ENCODE results near the gene GSDMA. TPM values are rescaled to one million over a fixed set of nuclear protein-coding genes. Genes with fewer than 3 reads are reported as not detected.

GSDMA gene, protein sequence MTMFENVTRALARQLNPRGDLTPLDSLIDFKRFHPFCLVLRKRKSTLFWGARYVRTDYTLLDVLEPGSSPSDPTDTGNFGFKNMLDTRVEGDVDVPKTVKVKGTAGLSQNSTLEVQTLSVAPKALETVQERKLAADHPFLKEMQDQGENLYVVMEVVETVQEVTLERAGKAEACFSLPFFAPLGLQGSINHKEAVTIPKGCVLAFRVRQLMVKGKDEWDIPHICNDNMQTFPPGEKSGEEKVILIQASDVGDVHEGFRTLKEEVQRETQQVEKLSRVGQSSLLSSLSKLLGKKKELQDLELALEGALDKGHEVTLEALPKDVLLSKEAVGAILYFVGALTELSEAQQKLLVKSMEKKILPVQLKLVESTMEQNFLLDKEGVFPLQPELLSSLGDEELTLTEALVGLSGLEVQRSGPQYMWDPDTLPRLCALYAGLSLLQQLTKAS
- total RNA-seq = not detected in 2 replicates

DNA sequence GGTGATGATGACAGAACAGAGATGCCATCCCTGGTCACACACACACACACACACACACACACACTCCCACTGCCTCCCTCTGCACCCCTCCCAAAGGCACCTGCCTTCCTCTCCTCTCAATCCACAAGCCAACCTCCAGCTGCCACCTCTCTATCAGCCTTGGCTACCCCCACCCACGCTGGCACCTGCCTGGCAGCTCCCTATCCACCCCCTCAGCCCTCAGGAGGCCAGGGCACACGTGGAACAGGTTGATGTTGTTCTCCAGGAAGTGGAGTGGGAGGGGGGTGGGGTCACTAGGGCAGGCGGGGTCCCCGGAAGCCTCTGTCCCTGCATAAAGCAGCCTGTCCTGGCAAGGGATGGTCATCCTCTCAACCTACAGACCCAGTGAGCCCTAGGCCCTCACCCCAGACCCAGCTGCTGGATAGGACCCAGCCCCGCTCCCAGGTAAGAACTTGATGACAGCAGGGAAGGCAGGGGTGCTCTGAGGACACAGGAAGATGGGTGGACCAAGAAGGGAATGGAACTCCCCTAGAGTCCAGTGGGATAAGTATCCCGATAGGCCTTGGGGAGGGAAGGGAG is at the start of gene GSDMA:
Gene GSDMA (plus strand): TSS at position 363 of the 579 bp plus-strand sequence. CDS start 2,684 bp downstream, outside the sequence.
- no peak within 1 kb of the TSS for H3K27ac Mint-ChIP-seq
- peaks cover 6% of the 10 kb centered on the region for H3K27me3 Mint-ChIP-seq
- no peak within 1 kb of the TSS for H3K4me3 Mint-ChIP-seq
- H3K9me3 Mint-ChIP-seq = no peaks in the 10 kb centered on the region
- H3K36me3 Mint-ChIP-seq (ENCODE audit: low read depth) = no peaks in the 10 kb centered on the region
- POLR2A ChIA-PET = no interaction called here
- peaks cover 15% of the 10 kb centered on the region for H3K4me1 Mint-ChIP-seq
- DNase-seq = no peak
- intact Hi-C loops (cut with micrococcal nuclease) = no loop called here
- CTCF ChIA-PET = interaction anchor here (0.8 kb wide), 1 partner anchor 254 kb away, joined by 3 read pairs; no protein-coding TSS in a partner anchor
- ATAC-seq (ENCODE audit: low read depth) = no peak
- TF ChIP-seq, protein P1, sequence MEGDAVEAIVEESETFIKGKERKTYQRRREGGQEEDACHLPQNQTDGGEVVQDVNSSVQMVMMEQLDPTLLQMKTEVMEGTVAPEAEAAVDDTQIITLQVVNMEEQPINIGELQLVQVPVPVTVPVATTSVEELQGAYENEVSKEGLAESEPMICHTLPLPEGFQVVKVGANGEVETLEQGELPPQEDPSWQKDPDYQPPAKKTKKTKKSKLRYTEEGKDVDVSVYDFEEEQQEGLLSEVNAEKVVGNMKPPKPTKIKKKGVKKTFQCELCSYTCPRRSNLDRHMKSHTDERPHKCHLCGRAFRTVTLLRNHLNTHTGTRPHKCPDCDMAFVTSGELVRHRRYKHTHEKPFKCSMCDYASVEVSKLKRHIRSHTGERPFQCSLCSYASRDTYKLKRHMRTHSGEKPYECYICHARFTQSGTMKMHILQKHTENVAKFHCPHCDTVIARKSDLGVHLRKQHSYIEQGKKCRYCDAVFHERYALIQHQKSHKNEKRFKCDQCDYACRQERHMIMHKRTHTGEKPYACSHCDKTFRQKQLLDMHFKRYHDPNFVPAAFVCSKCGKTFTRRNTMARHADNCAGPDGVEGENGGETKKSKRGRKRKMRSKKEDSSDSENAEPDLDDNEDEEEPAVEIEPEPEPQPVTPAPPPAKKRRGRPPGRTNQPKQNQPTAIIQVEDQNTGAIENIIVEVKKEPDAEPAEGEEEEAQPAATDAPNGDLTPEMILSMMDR (IDR thresholded peaks at IDR 0.05) = no peak

DNA sequence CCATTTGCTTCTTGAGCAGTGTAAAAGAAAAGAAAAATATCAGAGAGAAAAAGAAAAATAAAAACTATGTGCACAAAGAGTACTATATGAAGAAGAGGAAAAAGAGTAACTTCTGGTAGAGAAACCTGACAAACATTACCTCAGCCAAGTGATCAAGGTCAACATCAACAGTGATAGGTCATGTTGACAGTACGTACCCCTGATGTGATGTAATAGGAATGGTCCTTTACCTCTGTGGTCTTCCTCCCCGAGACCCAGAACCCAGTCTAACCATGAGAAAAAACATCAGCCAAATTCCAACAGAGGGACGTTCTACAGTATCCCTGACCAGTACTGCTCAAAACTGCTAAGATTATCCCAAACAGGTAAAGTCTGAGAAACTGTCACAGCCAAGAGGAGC is 48.8 kb upstream of the GSDMA start:
- CTCF ChIA-PET = no interaction called here
- Mint-ChIP-seq H3K27me3 (no peaks in the 10 kb centered on the region), H3K27ac (no peak overlapping the region), H3K9me3 (no peaks in the 10 kb centered on the region), H3K36me3 (ENCODE audit: low read depth) (peaks cover 29% of the 10 kb centered on the region), H3K4me1 (peaks cover 8% of the 10 kb centered on the region), H3K4me3 (no peak overlapping the region)
- intact Hi-C loops (cut with micrococcal nuclease) = no loop called here
- TF ChIP-seq, protein P1 (IDR thresholded peaks at IDR 0.05) = no peak
- ATAC-seq (ENCODE audit: low read depth) = no peak
- POLR2A ChIA-PET = interaction anchor here (0.7 kb wide), 1 partner anchor 224 kb away, joined by 3 read pairs; no protein-coding TSS in a partner anchor
- DNase-seq = no peak

DNA sequence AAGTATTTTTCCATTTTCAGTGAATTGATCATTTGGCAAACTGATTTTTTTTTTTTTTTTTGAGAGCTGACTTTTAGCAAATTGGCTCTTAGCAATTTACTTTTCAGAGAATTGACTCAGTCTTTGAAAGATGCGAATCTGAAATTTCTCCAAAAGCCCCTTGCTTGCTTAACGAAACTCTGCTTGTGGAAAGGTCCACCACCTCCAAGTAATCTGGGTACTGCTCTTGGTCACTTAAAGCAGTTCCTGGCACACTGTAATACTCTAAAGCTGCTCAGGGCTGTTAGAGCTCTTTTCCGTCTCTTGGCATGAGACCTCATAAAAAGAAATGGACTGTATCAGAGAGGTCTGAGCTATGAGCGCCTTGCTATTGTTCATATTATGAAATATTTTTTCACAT is 47.2 kb upstream of the GSDMA start:
- ATAC-seq (ENCODE audit: low read depth) = no peak
- H3K9me3 Mint-ChIP-seq = no peaks in the 10 kb centered on the region
- intact Hi-C loops (cut with micrococcal nuclease) = no loop called here
- TF ChIP-seq, protein P1 (IDR thresholded peaks at IDR 0.05) = no peak
- ChIA-PET POLR2A (no interaction called here), CTCF (no interaction called here)
- H3K27me3 Mint-ChIP-seq = no peaks in the 10 kb centered on the region
- H3K4me1 Mint-ChIP-seq = peaks cover 16% of the 10 kb centered on the region
- H3K27ac Mint-ChIP-seq = no peak overlapping the region
- DNase-seq = no peak
- peaks cover 23% of the 10 kb centered on the region for H3K36me3 Mint-ChIP-seq (ENCODE audit: low read depth)
- no peak overlapping the region for H3K4me3 Mint-ChIP-seq

DNA sequence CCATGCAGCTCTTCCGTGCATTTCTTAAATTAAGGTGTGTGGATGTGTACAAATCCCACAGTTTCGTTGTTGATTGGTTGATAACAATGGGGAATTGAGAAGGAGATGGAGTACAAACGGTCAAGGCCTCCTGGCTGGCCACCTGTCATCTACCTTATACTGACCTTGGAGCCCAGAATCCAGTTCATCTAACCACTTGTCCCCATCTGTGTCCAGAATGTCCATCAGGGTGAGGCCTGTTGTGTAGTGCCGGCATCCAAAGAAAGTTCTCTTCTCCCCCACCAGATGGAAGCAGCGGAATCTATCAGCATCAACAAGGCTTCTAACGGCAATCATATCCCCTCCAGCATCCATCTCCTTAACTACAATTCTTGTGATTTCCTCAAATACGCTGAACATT is 45.9 kb upstream of the GSDMA start:
- DNase-seq = no peak
- TF ChIP-seq, protein P1 (IDR thresholded peaks at IDR 0.05) = no peak
- intact Hi-C loops (cut with micrococcal nuclease) = no loop called here
- ChIA-PET CTCF (interaction anchor here (1.0 kb wide), 1 partner anchor 295 kb away, joined by 3 read pairs; no protein-coding TSS in a partner anchor), POLR2A (no interaction called here)
- Mint-ChIP-seq H3K27ac (no peak overlapping the region), H3K4me1 (peaks cover 30% of the 10 kb centered on the region), H3K27me3 (no peaks in the 10 kb centered on the region), H3K4me3 (no peak overlapping the region), H3K9me3 (no peaks in the 10 kb centered on the region), H3K36me3 (ENCODE audit: low read depth) (peaks cover 30% of the 10 kb centered on the region)
- no peak for ATAC-seq (ENCODE audit: low read depth)

DNA sequence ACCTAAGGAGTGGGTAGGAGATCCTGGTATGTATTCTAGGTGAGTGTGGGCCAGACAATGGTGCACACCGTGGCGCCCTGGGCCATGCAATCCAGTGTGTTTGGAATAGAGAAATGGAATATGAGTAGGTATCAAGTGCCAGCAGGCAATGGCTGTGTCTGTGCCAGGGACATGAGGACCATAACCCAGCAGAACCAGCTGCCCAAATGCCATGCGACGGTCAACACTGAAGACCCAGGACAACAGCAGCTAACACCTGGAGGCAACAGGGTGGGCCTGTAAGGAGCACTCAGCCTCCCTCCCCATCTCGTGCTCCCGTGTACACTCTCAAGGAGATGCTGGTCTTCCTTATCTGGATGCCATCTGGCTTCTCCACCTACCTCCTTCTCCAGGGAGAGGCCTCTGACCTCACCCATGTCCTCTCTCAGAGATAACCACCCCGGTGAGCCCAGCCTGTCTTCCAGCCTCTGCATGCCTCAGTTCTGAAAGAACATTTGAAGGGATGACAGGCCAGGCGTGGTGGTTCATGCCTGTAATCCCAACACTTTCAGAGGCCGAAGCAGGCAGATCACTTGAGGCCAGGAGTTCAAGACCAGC is 43.6 kb upstream of the GSDMA start:
- Mint-ChIP-seq H3K4me1 (peaks cover 32% of the 10 kb centered on the region), H3K27me3 (no peaks in the 10 kb centered on the region), H3K36me3 (ENCODE audit: low read depth) (peaks cover 39% of the 10 kb centered on the region), H3K27ac (no peak overlapping the region), H3K9me3 (no peaks in the 10 kb centered on the region), H3K4me3 (no peak overlapping the region)
- intact Hi-C loops (cut with micrococcal nuclease) = no loop called here
- POLR2A ChIA-PET = no interaction called here
- TF ChIP-seq, protein P1 (IDR thresholded peaks at IDR 0.05) = no peak
- CTCF ChIA-PET = no interaction called here
- no peak for ATAC-seq (ENCODE audit: low read depth)
- no peak for DNase-seq

Data from activated B cell treated with CpG ODN at 0.5 μM for 24 hours (primary cell).